HCT116 (cell line): ENCODE data around the gene SCRN2. TPM values are rescaled to one million over a fixed set of nuclear protein-coding genes. Genes with fewer than 3 reads are reported as not detected.

ENCODE experiments used
- ATAC-seq: fragments of 200-7000 bp; cut with Tn5 transposase; 2 replicates; pipeline ENCODE4 v1.9.1; 2020; ENCODE audit warnings: mild to moderate bottlenecking, moderate library complexity
- BruUV-seq: library from RNA; stranded (reverse); fragments of 400-500 nt; replicated peaks from 2 replicates; lab custom pipeline; 2021; lab: Mats Ljungman, UMichigan
- CTCF ChIA-PET: fragments of 300-600 bp; sonication (Branson Sonifier 250); formaldehyde crosslinking; loops from one replicate; lab custom pipeline; 2021; ENCODE audit warnings: antibody characterized with exemption; lab: Charles Lee
- POLR2A ChIA-PET: fragments of 300-600, 350-600 bp; sonication (Branson Sonifier 250); formaldehyde crosslinking; loops from one replicate; lab custom pipeline; 2021; ENCODE audit warnings: antibody characterized with exemption; lab: Charles Lee
- RAD21 ChIA-PET, 2 experiments: fragments of 300-600 bp; sonication (Branson Sonifier 250); formaldehyde crosslinking; loops; one replicate each; lab custom pipeline; 2023; ENCODE audit warnings: low total read pairs in 2 of 2; ENCODE audit not compliant: uncharacterized antibody in 2 of 2, unreplicated experiment in 2 of 2, low non-redundant PET in 1 of 2; lab: Charles Lee
- DNase-seq: peaks from one replicate; pipeline ENCODE4 v3.0.0-alpha.2; 2010; ENCODE audit warnings: low read depth, low spot score
- H2AFZ ChIP-seq: fragments of 200-600 bp; shearing (Covaris generic), sonication (generic); 2 replicates; pipeline ENCODE4 v1.6.1; 2017; ENCODE audit warnings: low read depth, mixed run types, mixed read lengths, antibody characterized with exemption, low read length; ENCODE audit not compliant: poor library complexity, severe bottlenecking
- H3K27ac ChIP-seq: 2 replicates; pipeline ENCODE4 v1.5.1; 2012; ENCODE audit warnings: low read depth, low read length
- H3K27me3 ChIP-seq: fragments of 200-600 bp; sonication (generic); 2 replicates; pipeline ENCODE4 v1.6.1; 2016; ENCODE audit warnings: mixed run types, low read length, mixed read lengths; ENCODE audit not compliant: insufficient read depth
- H3K36me3 ChIP-seq, 2 experiments: fragments of 200-500 bp in 1 of 2; fragments of 200-600 bp in 1 of 2; sonication (Bioruptor generic) in 1 of 2; sonication (generic) in 1 of 2; 2 replicates each; pipeline versions ENCODE4 v1.5.1 to v1.6.1; 2014 to 2016; ENCODE audit warnings: low read length in 2 of 2, inconsistent platforms in 1 of 2, mixed read lengths in 1 of 2, mixed run types in 1 of 2; ENCODE audit not compliant: insufficient read depth in 2 of 2, control insufficient read depth in 1 of 2
- H3K4me1 ChIP-seq, 2 experiments: fragments of 200-600 bp in 1 of 2; sonication (generic) in 1 of 2; 2 replicates each; pipeline versions ENCODE4 v1.5.1 to v1.6.1; 2012 to 2017; ENCODE audit warnings: low read length in 2 of 2, inconsistent platforms in 1 of 2, mild to moderate bottlenecking in 1 of 2, mixed read lengths in 1 of 2, mixed run types in 1 of 2, moderate library complexity in 1 of 2; ENCODE audit not compliant: insufficient read depth in 2 of 2, control insufficient read depth in 1 of 2
- H3K4me2 ChIP-seq: fragments of 200-600 bp; sonication (generic); 2 replicates; pipeline ENCODE4 v1.6.1; 2017; ENCODE audit warnings: mixed run types, low read length, mixed read lengths
- H3K4me3 ChIP-seq, 2 experiments: fragments of 200-600 bp in 1 of 2; sonication (generic) in 1 of 2; replicated peaks in 1 of 2; 2 replicates each; pipeline ENCODE4 v1.5.1; 2011 to 2016; ENCODE audit warnings: low read length in 2 of 2, control low read depth in 1 of 2, low read depth in 1 of 2, mild to moderate bottlenecking in 1 of 2, mixed read lengths in 1 of 2, mixed run types in 1 of 2
- H3K79me2 ChIP-seq: fragments of 200-600 bp; sonication (generic); 2 replicates; pipeline ENCODE4 v1.6.1; 2017; ENCODE audit warnings: mild to moderate bottlenecking, mixed run types, low read length, moderate library complexity, mixed read lengths; ENCODE audit not compliant: insufficient read depth
- H3K9ac ChIP-seq: fragments of 200-600 bp; sonication (generic); 2 replicates; pipeline ENCODE4 v1.6.1; 2016; ENCODE audit warnings: low read length, mixed read lengths
- H3K9me2 ChIP-seq: fragments of 200-600 bp; sonication (generic), shearing (Covaris generic); 2 replicates; pipeline ENCODE4 v1.6.1; 2017; ENCODE audit warnings: mixed run types, mild to moderate bottlenecking, moderate library complexity; ENCODE audit not compliant: insufficient read depth
- H3K9me3 ChIP-seq, 2 experiments: fragments of 200-500 bp in 1 of 2; fragments of 200-600 bp in 1 of 2; sonication (Bioruptor generic) in 1 of 2; sonication (generic) in 1 of 2; 2 replicates each; pipeline ENCODE4 v1.6.1; 2014 to 2017; ENCODE audit warnings: low read length in 2 of 2, mixed read lengths in 2 of 2, inconsistent platforms in 1 of 2, low read depth in 1 of 2, mild to moderate bottlenecking in 1 of 2, mixed run types in 1 of 2, moderate library complexity in 1 of 2; ENCODE audit not compliant: control insufficient read depth in 1 of 2, insufficient read depth in 1 of 2
- H4K20me1 ChIP-seq: fragments of 200-600 bp; sonication (generic), shearing (Covaris generic); 2 replicates; pipeline ENCODE4 v1.6.1; 2017; ENCODE audit warnings: mixed run types, mild to moderate bottlenecking, moderate library complexity; ENCODE audit not compliant: insufficient read depth
- ATF3 ChIP-seq: IDR thresholded peaks from 2 replicates; pipeline ENCODE4 v1.6.1; 2012
- CBX3 ChIP-seq: IDR thresholded peaks from 2 replicates; pipeline ENCODE4 v1.6.1; 2012; ENCODE audit warnings: low read depth
- CEBPB ChIP-seq: IDR thresholded peaks from 2 replicates; pipeline ENCODE4 v1.6.1; 2012; ENCODE audit warnings: low read depth
- ELF1 ChIP-seq: IDR thresholded peaks from 2 replicates; pipeline ENCODE4 v1.6.1; 2012; ENCODE audit warnings: low read depth, borderline replicate concordance
- EZH2 ChIP-seq: fragments of 200-600 bp; sonication (generic); IDR thresholded peaks from 2 replicates; pipeline ENCODE4 v1.6.1; 2017; ENCODE audit warnings: antibody characterized with exemption, mixed run types
- FOSL1 ChIP-seq: IDR thresholded peaks from 2 replicates; pipeline ENCODE4 v1.6.1; 2012; ENCODE audit warnings: low read depth
- JUND ChIP-seq: IDR thresholded peaks from 2 replicates; pipeline ENCODE4 v1.6.1; 2012
- POLR2A ChIP-seq: IDR thresholded peaks from 2 replicates; pipeline ENCODE4 v1.7.0; 2011; ENCODE audit warnings: borderline replicate concordance; ENCODE audit not compliant: insufficient read depth, insufficient read length; ENCODE audit errors: extremely low read depth
- POLR2AphosphoS5 ChIP-seq: IDR thresholded peaks from 2 replicates; pipeline ENCODE4 v1.6.1; 2011; ENCODE audit warnings: mild to moderate bottlenecking, low read depth, low read length, moderate library complexity
- RAD21 ChIP-seq: IDR thresholded peaks from 2 replicates; pipeline ENCODE4 v1.6.1; 2012; ENCODE audit warnings: low read depth, mild to moderate bottlenecking
- SIN3A ChIP-seq: IDR thresholded peaks from 2 replicates; pipeline ENCODE4 v1.6.1; 2012; ENCODE audit warnings: low read depth
- SP1 ChIP-seq: IDR thresholded peaks from 2 replicates; pipeline ENCODE4 v1.6.1; 2012; ENCODE audit warnings: low read depth
- SRF ChIP-seq: IDR thresholded peaks from 2 replicates; pipeline ENCODE4 v1.6.1; 2012; ENCODE audit warnings: low read depth
- TCF7L2 ChIP-seq: IDR thresholded peaks from 2 replicates; pipeline ENCODE4 v1.7.0; 2011; ENCODE audit warnings: borderline replicate concordance, inconsistent platforms; ENCODE audit not compliant: insufficient read depth, insufficient read length; ENCODE audit errors: extremely low read depth
- YY1 ChIP-seq: IDR thresholded peaks from 2 replicates; pipeline ENCODE4 v1.6.1; 2011; ENCODE audit warnings: low read length, low read depth, moderate library complexity, mild to moderate bottlenecking; ENCODE audit not compliant: insufficient replicate concordance; ENCODE audit errors: extremely low read depth
- ZNF274 ChIP-seq: fragments of 200-500 bp; sonication (Bioruptor generic); IDR thresholded peaks from 2 replicates; pipeline ENCODE4 v1.6.1; 2014; ENCODE audit warnings: mild to moderate bottlenecking, low read depth, low read length, inconsistent platforms
- intact Hi-C: fragments of 100-400 bp; cut with micrococcal nuclease; formaldehyde crosslinking; loops from 2 replicates; pipeline ENCODE4 v1.10.0; 2022
- total RNA-seq: library from RNA; stranded (reverse); gene quantifications from one replicate; pipeline ENCODE4 v1.2.1, GENCODE V29; 2021; ENCODE audit not compliant: unreplicated experiment
- TF ChIP-seq, protein P1 (sequence below): IDR thresholded peaks from 2 replicates; pipeline ENCODE4 v1.6.1; 2011; ENCODE audit warnings: mild to moderate bottlenecking, low read length, moderate library complexity; ENCODE audit not compliant: insufficient replicate concordance; ENCODE audit errors: extremely low read depth
- TF ChIP-seq, protein P2 (sequence below), 3 experiments: fragments of 200-600 bp in 1 of 3; sonication (generic) in 1 of 3; IDR thresholded peaks in 2 of 3; conservative IDR thresholded peaks in 1 of 3; 2 replicates each; pipeline ENCODE4 v1.5.1; 2012 to 2017; ENCODE audit warnings: low read depth in 2 of 3, low read length in 2 of 3, antibody characterized with exemption in 1 of 3, borderline replicate concordance in 1 of 3, control low read depth in 1 of 3, mild to moderate bottlenecking in 1 of 3, mixed read lengths in 1 of 3, mixed run types in 1 of 3, moderate library complexity in 1 of 3; ENCODE audit not compliant: insufficient read depth in 1 of 3
- TF ChIP-seq, protein P3 (sequence below): IDR thresholded peaks from 2 replicates; pipeline ENCODE4 v1.6.1; 2012; ENCODE audit warnings: low read depth

Gene SCRN2
- total RNA-seq, 1 experiment from 2014 or later: 53.2 TPM

DNA sequence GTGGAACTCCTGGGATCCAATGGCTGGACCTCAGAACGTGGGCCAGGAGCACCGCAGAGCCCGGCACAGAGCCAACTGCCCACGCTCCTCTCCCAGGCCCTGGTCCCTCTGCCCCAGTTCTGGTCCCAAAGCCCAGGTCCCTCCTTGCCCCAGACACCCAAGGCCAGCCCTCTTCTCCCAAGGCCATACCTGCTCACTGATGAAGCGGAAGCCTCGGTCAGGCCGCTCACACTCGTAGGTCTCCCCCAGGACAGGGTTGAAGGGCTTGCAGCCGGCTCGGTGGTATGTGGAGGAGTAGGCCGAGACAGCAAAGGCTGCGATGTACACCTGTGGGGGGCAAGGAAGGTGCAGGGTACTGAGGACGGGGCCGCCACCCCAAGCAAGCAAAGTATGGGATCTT is 28.0 kb downstream of the SCRN2 start:
- H3K4me3 ChIP-seq: no peak overlapping the region
- no peak overlapping the region for H3K4me2 ChIP-seq
- H2AFZ ChIP-seq: no peak overlapping the region
- H3K4me1 ChIP-seq: peaks cover 25 to 32% of the 10 kb centered on the region in 2 experiments
- DNase-seq: no peak
- TF ChIP-seq SRF (no peak), RAD21 (no peak), EZH2 (no peak), YY1 (no peak), POLR2AphosphoS5 (no peak), ELF1 (no peak), FOSL1 (no peak), SP1 (no peak), ATF3 (no peak), POLR2A (no peak), CEBPB (no peak), ZNF274 (no peak), CBX3 (no peak), SIN3A (no peak), JUND (no peak), TCF7L2 (no peak)
- TF ChIP-seq, protein P1, sequence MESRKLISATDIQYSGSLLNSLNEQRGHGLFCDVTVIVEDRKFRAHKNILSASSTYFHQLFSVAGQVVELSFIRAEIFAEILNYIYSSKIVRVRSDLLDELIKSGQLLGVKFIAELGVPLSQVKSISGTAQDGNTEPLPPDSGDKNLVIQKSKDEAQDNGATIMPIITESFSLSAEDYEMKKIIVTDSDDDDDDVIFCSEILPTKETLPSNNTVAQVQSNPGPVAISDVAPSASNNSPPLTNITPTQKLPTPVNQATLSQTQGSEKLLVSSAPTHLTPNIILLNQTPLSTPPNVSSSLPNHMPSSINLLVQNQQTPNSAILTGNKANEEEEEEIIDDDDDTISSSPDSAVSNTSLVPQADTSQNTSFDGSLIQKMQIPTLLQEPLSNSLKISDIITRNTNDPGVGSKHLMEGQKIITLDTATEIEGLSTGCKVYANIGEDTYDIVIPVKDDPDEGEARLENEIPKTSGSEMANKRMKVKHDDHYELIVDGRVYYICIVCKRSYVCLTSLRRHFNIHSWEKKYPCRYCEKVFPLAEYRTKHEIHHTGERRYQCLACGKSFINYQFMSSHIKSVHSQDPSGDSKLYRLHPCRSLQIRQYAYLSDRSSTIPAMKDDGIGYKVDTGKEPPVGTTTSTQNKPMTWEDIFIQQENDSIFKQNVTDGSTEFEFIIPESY: no peak
- TF ChIP-seq, protein P2, sequence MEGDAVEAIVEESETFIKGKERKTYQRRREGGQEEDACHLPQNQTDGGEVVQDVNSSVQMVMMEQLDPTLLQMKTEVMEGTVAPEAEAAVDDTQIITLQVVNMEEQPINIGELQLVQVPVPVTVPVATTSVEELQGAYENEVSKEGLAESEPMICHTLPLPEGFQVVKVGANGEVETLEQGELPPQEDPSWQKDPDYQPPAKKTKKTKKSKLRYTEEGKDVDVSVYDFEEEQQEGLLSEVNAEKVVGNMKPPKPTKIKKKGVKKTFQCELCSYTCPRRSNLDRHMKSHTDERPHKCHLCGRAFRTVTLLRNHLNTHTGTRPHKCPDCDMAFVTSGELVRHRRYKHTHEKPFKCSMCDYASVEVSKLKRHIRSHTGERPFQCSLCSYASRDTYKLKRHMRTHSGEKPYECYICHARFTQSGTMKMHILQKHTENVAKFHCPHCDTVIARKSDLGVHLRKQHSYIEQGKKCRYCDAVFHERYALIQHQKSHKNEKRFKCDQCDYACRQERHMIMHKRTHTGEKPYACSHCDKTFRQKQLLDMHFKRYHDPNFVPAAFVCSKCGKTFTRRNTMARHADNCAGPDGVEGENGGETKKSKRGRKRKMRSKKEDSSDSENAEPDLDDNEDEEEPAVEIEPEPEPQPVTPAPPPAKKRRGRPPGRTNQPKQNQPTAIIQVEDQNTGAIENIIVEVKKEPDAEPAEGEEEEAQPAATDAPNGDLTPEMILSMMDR (IDR thresholded peaks at IDR 0.05 in 2 of 3, conservative IDR thresholded peaks at IDR 0.05 in 1 of 3; ENCODE audit: borderline replicate concordance in 1 of 3, insufficient read depth in 1 of 3, low read depth in 2 of 3, low read length in 2 of 3): no peak
- TF ChIP-seq, protein P3, sequence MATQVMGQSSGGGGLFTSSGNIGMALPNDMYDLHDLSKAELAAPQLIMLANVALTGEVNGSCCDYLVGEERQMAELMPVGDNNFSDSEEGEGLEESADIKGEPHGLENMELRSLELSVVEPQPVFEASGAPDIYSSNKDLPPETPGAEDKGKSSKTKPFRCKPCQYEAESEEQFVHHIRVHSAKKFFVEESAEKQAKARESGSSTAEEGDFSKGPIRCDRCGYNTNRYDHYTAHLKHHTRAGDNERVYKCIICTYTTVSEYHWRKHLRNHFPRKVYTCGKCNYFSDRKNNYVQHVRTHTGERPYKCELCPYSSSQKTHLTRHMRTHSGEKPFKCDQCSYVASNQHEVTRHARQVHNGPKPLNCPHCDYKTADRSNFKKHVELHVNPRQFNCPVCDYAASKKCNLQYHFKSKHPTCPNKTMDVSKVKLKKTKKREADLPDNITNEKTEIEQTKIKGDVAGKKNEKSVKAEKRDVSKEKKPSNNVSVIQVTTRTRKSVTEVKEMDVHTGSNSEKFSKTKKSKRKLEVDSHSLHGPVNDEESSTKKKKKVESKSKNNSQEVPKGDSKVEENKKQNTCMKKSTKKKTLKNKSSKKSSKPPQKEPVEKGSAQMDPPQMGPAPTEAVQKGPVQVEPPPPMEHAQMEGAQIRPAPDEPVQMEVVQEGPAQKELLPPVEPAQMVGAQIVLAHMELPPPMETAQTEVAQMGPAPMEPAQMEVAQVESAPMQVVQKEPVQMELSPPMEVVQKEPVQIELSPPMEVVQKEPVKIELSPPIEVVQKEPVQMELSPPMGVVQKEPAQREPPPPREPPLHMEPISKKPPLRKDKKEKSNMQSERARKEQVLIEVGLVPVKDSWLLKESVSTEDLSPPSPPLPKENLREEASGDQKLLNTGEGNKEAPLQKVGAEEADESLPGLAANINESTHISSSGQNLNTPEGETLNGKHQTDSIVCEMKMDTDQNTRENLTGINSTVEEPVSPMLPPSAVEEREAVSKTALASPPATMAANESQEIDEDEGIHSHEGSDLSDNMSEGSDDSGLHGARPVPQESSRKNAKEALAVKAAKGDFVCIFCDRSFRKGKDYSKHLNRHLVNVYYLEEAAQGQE: no peak
- no peak for ATAC-seq
- intact Hi-C loops: no loop called here
- no peak overlapping the region for H3K9ac ChIP-seq
- no peaks in the 10 kb centered on the region for H3K79me2 ChIP-seq
- ChIA-PET RAD21 (no interaction called here), POLR2A (no interaction called here), CTCF (no interaction called here)
- no TSS peak for BruUV-seq
- H3K36me3 ChIP-seq: peaks cover 7 to 11% of the 10 kb centered on the region in 2 experiments; a peak in 3 of 4 replicates
- no peaks in the 10 kb centered on the region for H3K9me2 ChIP-seq
- no peak overlapping the region for H3K27ac ChIP-seq
- no peaks in the 10 kb centered on the region for H3K27me3 ChIP-seq
- H4K20me1 ChIP-seq: no peaks in the 10 kb centered on the region
- no peaks in the 10 kb centered on the region for H3K9me3 ChIP-seq
